ENCODE results near the gene TBC1D24.

The TBC1D24 gene

DNA sequence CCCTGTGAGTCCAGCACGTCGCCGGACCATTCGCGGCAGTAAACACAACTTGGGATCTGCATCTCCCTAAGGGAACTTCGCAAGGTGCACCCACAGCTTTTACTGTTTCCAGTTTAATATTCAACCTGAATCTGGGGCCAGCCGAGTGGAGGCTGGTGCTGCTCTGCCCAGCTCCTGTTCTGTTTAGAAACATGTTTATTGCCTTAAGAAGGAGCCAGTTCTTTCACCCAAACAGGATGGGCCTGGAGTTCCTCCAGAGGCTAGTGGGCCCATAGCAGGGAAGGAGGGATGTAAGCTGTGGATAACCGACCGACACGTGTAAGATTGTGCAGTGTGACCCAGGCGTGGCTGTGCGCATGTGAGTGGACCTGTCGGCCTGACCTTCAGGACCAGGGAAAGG lies 17.4 kb downstream of the TBC1D24 start:
- H3K27me3 ChIP-seq (ENCODE audit: control insufficient read depth, insufficient read depth, low read length) = no peaks in the 10 kb centered on the region
- H3K9me3 ChIP-seq (ENCODE audit: control insufficient read depth, low read length) = no peaks in the 10 kb centered on the region
- peaks cover 3% of the 10 kb centered on the region for H3K4me1 ChIP-seq (ENCODE audit: control insufficient read depth, insufficient read depth, low read length)
- H3K36me3 ChIP-seq (ENCODE audit: control insufficient read depth, insufficient read depth, low read length) = no peaks in the 10 kb centered on the region
- H3K4me3 ChIP-seq (ENCODE audit: low read length) = no peak overlapping the region
- H3K9ac ChIP-seq (ENCODE audit: low read length) = no peak overlapping the region

DNA sequence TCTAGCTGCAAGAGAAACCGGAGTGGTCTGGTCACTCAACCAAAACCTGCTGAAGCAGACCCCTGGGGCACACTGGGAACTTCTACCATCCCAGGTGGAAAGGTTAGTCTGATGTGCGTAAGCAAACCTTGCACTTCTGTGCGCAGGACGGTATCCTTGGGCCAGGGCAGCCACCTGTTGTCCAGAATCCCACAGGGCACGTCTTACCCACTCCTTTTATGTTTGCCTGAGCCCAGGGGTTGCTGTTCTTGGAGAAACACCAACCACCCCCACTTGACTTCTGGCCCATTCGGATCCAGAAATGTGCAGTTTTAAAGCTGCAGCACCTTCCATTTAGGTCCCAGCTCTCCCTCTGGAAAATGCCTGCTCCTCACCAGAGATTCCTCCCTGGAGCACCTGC lies 18.7 kb downstream of the TBC1D24 start:
- Histone ChIP-seq H3K36me3 (ENCODE audit: control insufficient read depth, insufficient read depth, low read length) (no peaks in the 10 kb centered on the region), H3K9me3 (ENCODE audit: control insufficient read depth, low read length) (no peaks in the 10 kb centered on the region), H3K9ac (ENCODE audit: low read length) (no peak overlapping the region), H3K4me1 (ENCODE audit: control insufficient read depth, insufficient read depth, low read length) (peaks cover 12% of the 10 kb centered on the region), H3K27me3 (ENCODE audit: control insufficient read depth, insufficient read depth, low read length) (no peaks in the 10 kb centered on the region), H3K4me3 (ENCODE audit: low read length) (no peak overlapping the region)

DNA sequence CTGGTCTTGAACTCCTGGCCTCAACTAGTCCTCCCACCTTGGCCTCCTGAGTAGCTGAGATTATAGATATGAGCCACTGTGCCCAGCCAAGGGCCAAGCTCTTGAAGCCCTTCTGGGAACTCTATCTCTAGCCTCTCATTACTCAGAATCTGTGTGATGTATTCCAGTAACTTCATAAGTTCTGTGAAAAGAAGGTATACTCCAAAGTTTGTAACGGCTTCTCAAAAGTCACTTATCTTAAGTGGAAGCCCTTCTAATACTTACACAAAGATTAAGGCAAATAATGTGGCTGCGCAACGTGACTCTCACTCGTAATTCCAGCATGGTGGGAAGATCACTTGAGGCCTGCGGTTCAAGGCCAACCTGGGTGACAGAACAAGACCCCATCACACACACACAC lies 19.7 kb downstream of the TBC1D24 start:
- Histone ChIP-seq H3K27me3 (ENCODE audit: control insufficient read depth, insufficient read depth, low read length) (no peaks in the 10 kb centered on the region), H3K36me3 (ENCODE audit: control insufficient read depth, insufficient read depth, low read length) (no peaks in the 10 kb centered on the region), H3K9ac (ENCODE audit: low read length) (no peak overlapping the region), H3K4me3 (ENCODE audit: low read length) (no peak overlapping the region), H3K9me3 (ENCODE audit: control insufficient read depth, low read length) (no peaks in the 10 kb centered on the region), H3K4me1 (ENCODE audit: control insufficient read depth, insufficient read depth, low read length) (peaks cover 12% of the 10 kb centered on the region)

DNA sequence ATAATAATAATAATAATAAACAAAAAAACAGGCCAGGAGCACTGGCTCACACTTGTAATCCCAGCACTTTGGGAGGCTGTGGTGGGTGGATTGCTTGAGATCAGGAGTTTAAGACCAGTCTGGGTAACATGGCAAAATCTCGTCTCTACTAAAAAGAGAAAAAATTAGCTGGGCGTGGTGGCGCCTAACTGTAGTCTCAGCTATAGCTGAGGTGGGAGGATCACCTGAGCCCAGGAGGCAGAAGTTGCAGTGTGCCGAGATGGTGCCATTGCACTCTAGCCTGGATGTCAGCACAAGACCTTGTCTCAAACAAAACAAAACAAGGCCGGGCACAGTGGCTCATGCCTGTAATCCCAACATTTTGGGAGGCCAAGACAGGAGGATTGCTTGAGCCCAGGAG lies 20.1 kb downstream of the TBC1D24 start:
- no peaks in the 10 kb centered on the region for H3K36me3 ChIP-seq (ENCODE audit: control insufficient read depth, insufficient read depth, low read length)
- H3K27me3 ChIP-seq (ENCODE audit: control insufficient read depth, insufficient read depth, low read length) = no peaks in the 10 kb centered on the region

DNA sequence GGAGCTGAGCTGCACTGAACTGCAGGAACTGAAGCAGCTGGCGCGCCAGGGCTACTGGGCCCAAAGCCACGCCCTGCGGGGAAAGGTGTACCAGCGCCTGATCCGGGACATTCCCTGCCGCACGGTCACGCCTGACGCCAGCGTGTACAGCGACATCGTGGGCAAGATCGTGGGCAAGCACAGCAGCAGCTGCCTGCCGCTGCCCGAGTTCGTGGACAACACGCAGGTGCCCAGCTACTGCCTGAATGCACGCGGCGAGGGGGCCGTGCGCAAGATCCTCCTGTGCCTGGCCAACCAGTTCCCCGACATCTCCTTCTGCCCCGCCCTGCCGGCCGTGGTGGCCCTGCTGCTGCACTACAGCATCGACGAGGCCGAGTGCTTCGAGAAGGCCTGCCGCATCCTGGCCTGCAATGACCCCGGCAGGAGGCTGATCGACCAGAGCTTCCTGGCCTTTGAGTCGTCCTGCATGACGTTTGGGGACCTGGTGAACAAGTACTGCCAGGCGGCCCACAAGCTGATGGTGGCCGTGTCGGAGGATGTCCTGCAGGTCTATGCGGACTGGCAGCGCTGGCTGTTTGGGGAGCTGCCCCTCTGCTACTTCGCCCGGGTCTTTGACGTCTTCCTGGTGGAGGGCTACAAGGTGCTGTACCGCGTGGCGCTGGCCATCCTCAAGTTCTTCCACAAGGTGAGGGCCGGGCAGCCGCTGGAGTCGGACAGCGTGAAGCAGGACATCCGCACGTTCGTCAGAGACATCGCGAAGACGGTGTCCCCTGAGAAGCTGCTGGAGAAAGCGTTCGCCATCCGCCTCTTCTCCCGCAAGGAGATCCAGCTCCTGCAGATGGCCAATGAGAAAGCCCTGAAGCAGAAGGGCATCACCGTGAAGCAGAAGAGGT lies 21.5 kb downstream of the TBC1D24 start:
- H3K9ac ChIP-seq (ENCODE audit: low read length) = no peak overlapping the region
- H3K4me1 ChIP-seq (ENCODE audit: control insufficient read depth, insufficient read depth, low read length) = peaks cover 16% of the 10 kb centered on the region
- no peaks in the 10 kb centered on the region for H3K36me3 ChIP-seq (ENCODE audit: control insufficient read depth, insufficient read depth, low read length)
- H3K4me3 ChIP-seq (ENCODE audit: low read length) = no peak overlapping the region
- H3K9me3 ChIP-seq (ENCODE audit: control insufficient read depth, low read length) = no peaks in the 10 kb centered on the region
- H3K27me3 ChIP-seq (ENCODE audit: control insufficient read depth, insufficient read depth, low read length) = no peaks in the 10 kb centered on the region

More for the DNA sequence above, 20.1 kb downstream of the TBC1D24 start:
- Histone ChIP-seq H3K9me3 (ENCODE audit: control insufficient read depth, low read length) (no peaks in the 10 kb centered on the region), H3K9ac (ENCODE audit: low read length) (no peak overlapping the region), H3K4me3 (ENCODE audit: low read length) (no peak overlapping the region), H3K4me1 (ENCODE audit: control insufficient read depth, insufficient read depth, low read length) (peaks cover 12% of the 10 kb centered on the region)

DNA sequence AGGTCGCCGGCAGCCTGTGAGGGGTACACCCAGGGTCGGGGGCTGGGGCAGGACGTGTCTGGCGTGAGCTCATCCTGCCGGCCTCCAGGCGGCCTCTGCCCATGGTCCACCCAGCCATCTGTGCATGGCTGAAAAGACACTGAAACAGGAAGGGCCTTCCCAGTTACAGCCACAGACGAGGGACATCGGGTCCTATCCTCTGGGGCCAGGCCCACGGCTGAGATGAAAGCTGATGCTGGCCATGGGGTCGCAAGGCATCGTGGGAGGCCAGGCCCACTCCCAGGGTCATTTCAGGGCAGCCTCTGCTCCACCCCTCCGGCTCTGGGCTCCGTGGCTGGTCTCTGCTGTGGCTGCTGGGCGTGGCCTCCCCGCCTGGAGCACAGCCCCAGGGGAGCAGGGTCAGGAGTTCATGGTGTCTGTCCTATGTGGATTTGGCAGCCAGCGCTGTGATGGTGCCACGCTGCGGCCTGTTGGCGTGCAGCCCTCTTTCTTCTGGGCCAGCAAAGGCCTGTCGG lies 22.2 kb downstream of the TBC1D24 start:
- no peak overlapping the region for H3K4me3 ChIP-seq (ENCODE audit: low read length)
- H3K9me3 ChIP-seq (ENCODE audit: control insufficient read depth, low read length) = no peaks in the 10 kb centered on the region
- H3K36me3 ChIP-seq (ENCODE audit: control insufficient read depth, insufficient read depth, low read length) = no peaks in the 10 kb centered on the region
- H3K9ac ChIP-seq (ENCODE audit: low read length) = no peak overlapping the region
- peaks cover 17% of the 10 kb centered on the region for H3K4me1 ChIP-seq (ENCODE audit: control insufficient read depth, insufficient read depth, low read length)
- no peaks in the 10 kb centered on the region for H3K27me3 ChIP-seq (ENCODE audit: control insufficient read depth, insufficient read depth, low read length)

DNA sequence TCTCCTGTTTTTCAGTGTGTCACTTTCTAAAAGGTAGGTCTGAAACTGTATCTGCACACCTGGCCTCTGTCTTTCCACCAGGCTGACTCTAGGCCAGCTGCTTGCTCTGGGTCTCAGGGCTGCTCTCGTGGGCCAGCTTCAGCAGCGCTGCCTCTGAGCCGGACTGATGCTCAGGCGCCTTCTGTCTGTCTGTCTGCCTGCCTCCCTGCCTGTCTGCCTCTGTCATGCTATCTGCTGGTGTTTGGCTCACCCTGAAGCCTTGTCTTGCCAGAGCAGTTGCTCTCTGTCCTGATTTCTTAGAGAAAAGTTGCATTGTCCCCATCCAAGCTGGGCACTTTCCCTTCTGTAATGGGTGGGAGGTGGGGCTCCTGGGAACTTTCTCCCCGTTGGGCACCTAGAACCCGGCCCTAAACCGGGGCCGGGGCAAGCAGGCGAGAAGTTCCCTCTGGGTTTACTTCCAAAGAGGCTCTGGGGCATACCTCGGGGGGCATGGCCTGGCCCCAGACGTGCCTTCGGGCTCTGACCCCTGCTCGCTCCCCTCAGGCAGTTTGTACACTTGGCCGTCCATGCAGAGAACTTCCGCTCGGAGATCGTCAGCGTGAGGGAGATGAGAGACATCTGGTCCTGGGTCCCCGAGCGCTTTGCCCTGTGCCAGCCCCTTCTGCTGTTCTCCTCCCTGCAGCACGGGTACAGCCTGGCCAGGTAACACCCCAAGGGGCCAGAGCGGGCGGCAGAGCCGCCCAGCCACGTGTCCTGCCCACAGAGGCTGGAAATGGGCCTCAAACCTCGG lies 23.0 kb downstream of the TBC1D24 start:
- no peaks in the 10 kb centered on the region for H3K36me3 ChIP-seq (ENCODE audit: control insufficient read depth, insufficient read depth, low read length)
- H3K9ac ChIP-seq (ENCODE audit: low read length) = no peak overlapping the region
- H3K27me3 ChIP-seq (ENCODE audit: control insufficient read depth, insufficient read depth, low read length) = no peaks in the 10 kb centered on the region
- peaks cover 19% of the 10 kb centered on the region for H3K4me1 ChIP-seq (ENCODE audit: control insufficient read depth, insufficient read depth, low read length)
- H3K4me3 ChIP-seq (ENCODE audit: low read length) = no peak overlapping the region
- H3K9me3 ChIP-seq (ENCODE audit: control insufficient read depth, low read length) = no peaks in the 10 kb centered on the region

DNA sequence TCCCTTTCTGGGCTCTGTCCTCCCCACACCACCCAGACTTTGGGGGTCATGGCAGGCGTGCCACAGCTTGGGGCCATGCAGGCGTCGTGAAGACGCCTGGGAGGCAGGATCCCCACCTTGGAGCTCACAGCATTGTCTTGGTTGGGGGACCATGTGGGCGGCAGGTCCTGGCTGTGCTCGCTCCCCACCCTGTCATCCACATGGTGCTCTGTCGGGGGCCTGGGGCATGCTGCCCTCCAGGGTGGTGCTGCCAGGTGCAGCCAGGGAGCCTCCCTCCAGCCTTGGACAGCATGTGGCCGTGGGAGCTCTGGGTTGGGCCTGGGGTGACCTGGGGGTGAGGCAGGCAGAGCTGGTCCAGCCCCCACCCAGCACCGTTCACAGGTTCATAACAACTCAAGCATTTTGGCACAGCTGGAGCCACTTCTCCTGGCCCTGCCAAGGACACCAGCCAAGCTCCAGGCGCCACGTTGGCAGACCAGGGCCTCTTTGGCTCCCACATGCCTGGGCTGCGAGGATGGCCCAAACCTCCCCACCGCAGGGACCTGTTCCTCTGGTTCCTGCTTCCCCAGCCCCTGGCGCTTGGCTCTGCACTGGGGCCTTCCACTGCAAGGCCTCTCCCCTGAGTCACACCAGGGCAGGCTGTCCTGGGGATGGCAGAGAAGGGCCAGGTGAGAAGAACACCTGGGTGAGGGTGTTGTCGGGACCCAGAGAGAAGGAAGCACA lies 23.8 kb downstream of the TBC1D24 start:
- no peaks in the 10 kb centered on the region for H3K36me3 ChIP-seq (ENCODE audit: control insufficient read depth, insufficient read depth, low read length)
- no peaks in the 10 kb centered on the region for H3K9me3 ChIP-seq (ENCODE audit: control insufficient read depth, low read length)
- no peaks in the 10 kb centered on the region for H3K27me3 ChIP-seq (ENCODE audit: control insufficient read depth, insufficient read depth, low read length)
- H3K4me3 ChIP-seq (ENCODE audit: low read length) = no peak overlapping the region
- H3K4me1 ChIP-seq (ENCODE audit: control insufficient read depth, insufficient read depth, low read length) = peaks cover 22% of the 10 kb centered on the region
- H3K9ac ChIP-seq (ENCODE audit: low read length) = no peak overlapping the region

DNA sequence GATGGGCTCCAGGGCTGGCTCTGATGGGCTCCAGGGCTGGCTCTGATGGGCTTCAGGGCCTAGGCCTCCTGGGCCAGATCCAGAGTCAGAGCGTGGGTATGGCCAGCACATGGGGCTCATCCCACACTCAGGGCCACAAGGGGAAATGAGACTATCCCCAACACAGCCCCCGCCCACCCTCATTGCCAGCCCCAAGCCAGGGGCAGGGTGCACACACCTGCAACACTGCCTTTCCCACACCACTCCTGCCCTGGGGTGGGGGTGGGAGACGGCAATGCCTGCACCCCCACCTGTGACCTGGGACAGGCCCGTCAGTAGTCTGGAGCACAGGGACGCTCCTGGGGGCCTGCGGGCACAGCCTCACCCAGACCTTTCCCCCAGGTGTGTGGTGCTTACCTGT lies 24.5 kb downstream of the TBC1D24 start:
- no peak overlapping the region for H3K9ac ChIP-seq (ENCODE audit: low read length)
- no peaks in the 10 kb centered on the region for H3K36me3 ChIP-seq (ENCODE audit: control insufficient read depth, insufficient read depth, low read length)

DNA sequence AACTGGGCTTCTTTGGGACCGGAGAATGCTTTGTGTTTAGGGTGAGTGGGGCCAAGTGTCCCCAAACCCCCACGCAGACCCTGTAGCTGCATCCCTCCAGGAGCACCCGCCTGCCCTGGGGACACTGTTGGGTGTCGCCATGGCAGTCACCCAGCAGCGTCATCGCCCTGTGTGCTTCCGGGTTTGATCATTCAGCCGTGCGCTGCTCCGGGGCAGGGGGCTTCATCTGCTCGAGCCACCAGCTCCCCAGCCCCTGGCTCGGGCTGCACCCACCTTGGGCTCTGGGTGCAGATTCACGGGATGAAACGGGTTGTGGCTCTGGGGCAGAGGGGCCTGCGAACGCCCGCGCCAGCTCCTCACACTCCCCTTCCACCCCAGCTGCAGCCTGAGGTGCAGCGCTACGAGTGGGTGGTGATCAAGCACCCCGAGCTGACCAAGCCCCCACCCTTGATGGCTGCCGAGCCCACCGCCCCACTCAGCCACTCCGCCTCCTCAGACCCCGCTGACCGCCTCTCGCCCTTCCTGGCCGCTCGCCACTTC lies 25.0 kb downstream of the TBC1D24 start:
- no peaks in the 10 kb centered on the region for H3K9me3 ChIP-seq (ENCODE audit: control insufficient read depth, low read length)
- H3K4me1 ChIP-seq (ENCODE audit: control insufficient read depth, insufficient read depth, low read length) = peaks cover 22% of the 10 kb centered on the region
- no peak overlapping the region for H3K4me3 ChIP-seq (ENCODE audit: low read length)
- H3K27me3 ChIP-seq (ENCODE audit: control insufficient read depth, insufficient read depth, low read length) = no peaks in the 10 kb centered on the region
- H3K9ac ChIP-seq (ENCODE audit: low read length) = no peak overlapping the region
- no peaks in the 10 kb centered on the region for H3K36me3 ChIP-seq (ENCODE audit: control insufficient read depth, insufficient read depth, low read length)

More for the DNA sequence above, 24.5 kb downstream of the TBC1D24 start:
- H3K4me3 ChIP-seq (ENCODE audit: low read length) = no peak overlapping the region
- H3K27me3 ChIP-seq (ENCODE audit: control insufficient read depth, insufficient read depth, low read length) = no peaks in the 10 kb centered on the region
- peaks cover 22% of the 10 kb centered on the region for H3K4me1 ChIP-seq (ENCODE audit: control insufficient read depth, insufficient read depth, low read length)
- no peaks in the 10 kb centered on the region for H3K9me3 ChIP-seq (ENCODE audit: control insufficient read depth, low read length)

DNA sequence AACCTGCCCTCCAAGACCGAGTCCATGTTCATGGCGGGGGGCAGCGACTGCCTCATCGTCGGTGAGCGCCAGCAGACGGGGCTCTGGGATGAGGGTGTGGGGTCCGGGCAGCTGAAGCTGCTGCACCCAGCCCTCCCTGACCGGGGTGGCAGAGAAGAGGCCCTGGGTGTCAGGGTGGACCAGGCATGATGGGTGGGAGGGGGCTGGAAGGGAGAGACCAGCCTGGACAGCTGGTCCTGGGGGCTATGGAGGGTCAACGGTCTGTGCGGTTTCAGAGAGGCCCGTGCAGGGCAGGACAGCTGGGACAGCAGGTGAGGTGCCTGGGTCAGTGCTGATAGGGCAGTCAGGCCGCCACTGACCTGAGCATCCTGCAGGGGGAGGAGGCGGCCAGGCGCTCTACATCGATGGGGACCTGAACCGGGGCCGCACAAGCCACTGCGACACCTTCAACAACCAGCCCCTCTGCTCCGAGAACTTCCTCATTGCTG lies 25.5 kb downstream of the TBC1D24 start:
- H3K9me3 ChIP-seq (ENCODE audit: control insufficient read depth, low read length) = no peaks in the 10 kb centered on the region
- no peak overlapping the region for H3K4me3 ChIP-seq (ENCODE audit: low read length)
- H3K27me3 ChIP-seq (ENCODE audit: control insufficient read depth, insufficient read depth, low read length) = no peaks in the 10 kb centered on the region
- H3K4me1 ChIP-seq (ENCODE audit: control insufficient read depth, insufficient read depth, low read length) = peaks cover 22% of the 10 kb centered on the region
- no peaks in the 10 kb centered on the region for H3K36me3 ChIP-seq (ENCODE audit: control insufficient read depth, insufficient read depth, low read length)
- no peak overlapping the region for H3K9ac ChIP-seq (ENCODE audit: low read length)

Data from mucosa of stomach (tissue), 1 donor.